Stimulated activated CD8-positive, alpha-beta memory T cell treated with anti-CD3 and anti-CD28 coated beads, Interleukin-7, amount 100 ng/mL, for 24 hours (primary cell): Measurements from ENCODE around the gene MYH11.
"Not testable (repeated sequence)": the region's sequence is repeated elsewhere in the genome, so short reads cannot be mapped to it uniquely, and the experiment has no call there.

Experiments used
- DNase-seq: peaks from one replicate; pipeline ENCODE4 v3.0.0-alpha.2; 2020; ENCODE audit warnings: low read depth

The MYH11 gene

GRCh38 chr16:15839204-15839603 lies 17.6 kb downstream of the MYH11 start:
- DNase-seq, result not testable (repeated sequence)

GRCh38 chr16:15837761-15838160 lies 19.1 kb downstream of the MYH11 start:
- DNase-seq, result no peak

- DNase-seq, result no peak
Measured at GRCh38 chr16:15836965-15837611, 19.7 kb downstream of the MYH11 start.

- DNase-seq, result no peak
Measured at GRCh38 chr16:15836074-15836473, 20.8 kb downstream of the MYH11 start.

- DNase-seq, result no peak
Measured at GRCh38 chr16:15835136-15835878, 21.5 kb downstream of the MYH11 start.

GRCh38 chr16:15834502-15834901 lies 22.3 kb downstream of the MYH11 start:
- no peak for DNase-seq

- no peak for DNase-seq
Measured at GRCh38 chr16:15833541-15833940, 23.3 kb downstream of the MYH11 start.

GRCh38 chr16:15832241-15832640 lies 24.6 kb downstream of the MYH11 start:
- DNase-seq, result no peak

GRCh38 chr16:15830832-15831451 lies 25.9 kb downstream of the MYH11 start:
- DNase-seq, result no peak

- no peak for DNase-seq
Measured at GRCh38 chr16:15829460-15829859, 27.4 kb downstream of the MYH11 start.

GRCh38 chr16:15827709-15828343 lies 29.0 kb downstream of the MYH11 start:
- no peak for DNase-seq

GRCh38 chr16:15827299-15827698 lies 29.5 kb downstream of the MYH11 start:
- DNase-seq, result no peak

GRCh38 chr16:15825750-15826305 lies 31.0 kb downstream of the MYH11 start:
- DNase-seq, result no peak

GRCh38 chr16:15822957-15823356 lies 33.9 kb downstream of the MYH11 start:
- no peak for DNase-seq

GRCh38 chr16:15820837-15821236 lies 36.0 kb downstream of the MYH11 start:
- no peak for DNase-seq

GRCh38 chr16:15819046-15819445 lies 37.8 kb downstream of the MYH11 start:
- DNase-seq, result no peak

- no peak for DNase-seq
Measured at GRCh38 chr16:15817446-15817845, 39.4 kb downstream of the MYH11 start.

GRCh38 chr16:15816228-15816627 lies 40.6 kb downstream of the MYH11 start:
- no peak for DNase-seq

GRCh38 chr16:15812401-15812750 lies 44.5 kb downstream of the MYH11 start:
- DNase-seq, result not testable (repeated sequence)

GRCh38 chr16:15811481-15812400 lies 45.1 kb downstream of the MYH11 start:
- no peak for DNase-seq

- no peak for DNase-seq
Measured at GRCh38 chr16:15810949-15811348, 45.9 kb downstream of the MYH11 start.
